Measurements from ENCODE around the gene AFF3. TPM values are rescaled to one million over a fixed set of nuclear protein-coding genes. Genes with fewer than 3 reads are reported as not detected.
"Not testable (repeated sequence)": the region's sequence is repeated elsewhere in the genome, so short reads cannot be mapped to it uniquely, and the experiment has no call there.

AFF3 gene
- total RNA-seq, 1 experiment from 2014 or later, result 1.6 TPM

- in situ Hi-C loops (cut with HindIII; ENCODE audit: low pct_unique_long_range_greater_than_20kb, low sequenced_read_pairs); DNase-seq (ENCODE audit: low read depth): not testable (repeated sequence)
Observed at GRCh38 chr2:100151832-100152231, 9.4 kb upstream of the AFF3 start.

DNA sequence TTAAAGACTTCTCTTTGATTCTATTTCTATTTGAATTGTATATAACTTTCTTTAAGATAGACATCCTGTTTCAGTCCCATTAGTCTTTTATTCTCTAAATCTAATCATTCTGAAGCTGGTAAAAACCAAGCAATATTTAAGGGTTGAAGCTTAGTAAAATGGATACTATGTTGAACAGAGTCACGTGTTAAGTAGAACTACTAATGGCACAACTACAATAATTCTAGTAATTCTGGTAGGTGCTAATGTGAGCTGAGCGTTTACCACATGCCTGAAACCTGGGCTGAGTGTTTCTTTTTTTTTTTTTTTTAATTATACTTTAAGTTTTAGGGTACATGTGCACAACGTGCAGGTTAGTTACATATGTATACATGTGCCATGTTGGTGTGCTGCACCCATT lies 8.9 kb upstream of the AFF3 start:
- in situ Hi-C loops (cut with HindIII; ENCODE audit: low pct_unique_long_range_greater_than_20kb, low sequenced_read_pairs), result no loop called here
- DNase-seq (ENCODE audit: low read depth), result no peak

DNA sequence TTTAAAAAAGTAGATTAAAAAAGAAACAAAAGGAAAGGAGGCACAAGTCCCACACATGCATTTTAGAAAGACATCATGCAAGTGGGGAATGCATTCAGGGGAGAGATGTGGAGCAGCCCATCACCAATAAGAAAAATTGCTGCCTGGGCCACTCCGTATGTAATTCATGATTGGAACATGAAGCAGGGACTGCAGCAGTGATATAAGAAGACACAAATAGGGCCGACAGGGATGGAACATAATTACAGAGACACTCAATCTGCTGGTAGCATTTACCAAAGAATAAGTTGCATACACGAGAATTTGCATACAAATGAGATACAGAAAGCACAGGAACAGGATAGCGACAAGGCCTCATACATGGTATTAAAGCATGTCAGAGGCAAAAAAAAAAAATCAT lies 6.5 kb upstream of the AFF3 start:
- in situ Hi-C loops (cut with HindIII; ENCODE audit: low pct_unique_long_range_greater_than_20kb, low sequenced_read_pairs), result no loop called here
- no peak for DNase-seq (ENCODE audit: low read depth)

GRCh38 chr2:100146657-100146960 lies 4.2 kb upstream of the AFF3 start:
- DNase-seq (ENCODE audit: low read depth), result no peak
- in situ Hi-C loops (cut with HindIII; ENCODE audit: low pct_unique_long_range_greater_than_20kb, low sequenced_read_pairs), result no loop called here

DNA sequence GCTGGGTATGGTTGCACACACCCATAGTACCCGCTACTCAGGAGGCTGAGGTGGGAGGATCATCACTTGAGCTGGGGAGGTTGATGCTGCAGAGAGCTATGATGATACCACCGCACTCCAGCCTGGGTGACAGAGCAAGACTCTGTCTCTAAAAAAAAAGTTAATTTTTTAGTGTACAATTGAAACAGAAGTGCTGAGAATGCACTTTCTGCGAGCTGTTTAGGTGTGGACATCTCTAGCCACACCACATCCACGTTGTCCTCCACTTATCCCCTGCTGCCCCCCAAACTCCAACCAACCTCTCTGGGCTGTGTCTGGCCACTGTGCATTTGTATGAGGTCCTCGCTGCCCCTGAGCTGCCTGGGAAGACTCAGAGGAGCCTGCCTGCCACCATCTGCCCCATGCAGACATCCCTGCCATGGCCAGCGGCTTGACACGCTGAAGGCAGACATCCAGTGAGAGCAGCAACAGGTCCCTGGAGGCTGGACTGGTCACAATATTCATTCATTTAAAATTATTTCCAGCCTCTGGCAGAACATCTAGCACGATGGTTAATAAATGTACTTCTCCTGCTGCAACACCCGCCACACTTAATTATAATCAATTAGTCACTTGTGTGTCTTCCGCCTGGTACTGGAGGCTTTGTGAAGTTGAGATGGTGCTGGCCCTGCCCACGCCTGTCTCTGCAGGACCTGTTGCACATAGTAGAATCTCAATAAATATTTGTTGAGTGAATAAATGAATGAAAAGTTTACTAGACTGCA lies 3.7 kb upstream of the AFF3 start:
- in situ Hi-C loops (cut with HindIII; ENCODE audit: low pct_unique_long_range_greater_than_20kb, low sequenced_read_pairs), result no loop called here
- no peak for DNase-seq (ENCODE audit: low read depth)

- no peak for DNase-seq (ENCODE audit: low read depth)
- in situ Hi-C loops (cut with HindIII; ENCODE audit: low pct_unique_long_range_greater_than_20kb, low sequenced_read_pairs), result no loop called here
Observed at GRCh38 chr2:100143286-100143685, 896 bp upstream of the AFF3 start.

DNA sequence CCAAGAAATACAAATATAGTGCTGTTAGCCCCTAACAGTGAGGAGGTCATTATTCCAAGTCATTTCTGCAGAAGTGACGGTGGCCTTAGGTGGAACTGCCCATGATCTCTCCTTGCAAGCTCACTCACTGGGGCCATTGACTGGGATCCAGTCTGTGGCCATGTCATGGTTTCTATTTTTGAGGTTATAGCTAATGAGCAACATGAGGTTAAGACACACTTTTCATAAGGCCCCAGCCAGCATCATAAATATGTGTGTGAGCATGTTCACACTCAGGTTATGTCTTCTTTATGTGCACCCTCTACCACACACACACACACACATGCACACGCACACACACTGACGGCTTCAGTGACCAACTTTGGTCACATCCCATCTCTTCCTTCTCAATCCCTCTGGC lies 484 bp downstream of the AFF3 start:
- no peak for DNase-seq (ENCODE audit: low read depth)
- in situ Hi-C loops (cut with HindIII; ENCODE audit: low pct_unique_long_range_greater_than_20kb, low sequenced_read_pairs), result no loop called here

GRCh38 chr2:100140582-100140981 lies 1.8 kb downstream of the AFF3 start:
- in situ Hi-C loops (cut with HindIII; ENCODE audit: low pct_unique_long_range_greater_than_20kb, low sequenced_read_pairs), result no loop called here
- no peak for DNase-seq (ENCODE audit: low read depth)

DNA sequence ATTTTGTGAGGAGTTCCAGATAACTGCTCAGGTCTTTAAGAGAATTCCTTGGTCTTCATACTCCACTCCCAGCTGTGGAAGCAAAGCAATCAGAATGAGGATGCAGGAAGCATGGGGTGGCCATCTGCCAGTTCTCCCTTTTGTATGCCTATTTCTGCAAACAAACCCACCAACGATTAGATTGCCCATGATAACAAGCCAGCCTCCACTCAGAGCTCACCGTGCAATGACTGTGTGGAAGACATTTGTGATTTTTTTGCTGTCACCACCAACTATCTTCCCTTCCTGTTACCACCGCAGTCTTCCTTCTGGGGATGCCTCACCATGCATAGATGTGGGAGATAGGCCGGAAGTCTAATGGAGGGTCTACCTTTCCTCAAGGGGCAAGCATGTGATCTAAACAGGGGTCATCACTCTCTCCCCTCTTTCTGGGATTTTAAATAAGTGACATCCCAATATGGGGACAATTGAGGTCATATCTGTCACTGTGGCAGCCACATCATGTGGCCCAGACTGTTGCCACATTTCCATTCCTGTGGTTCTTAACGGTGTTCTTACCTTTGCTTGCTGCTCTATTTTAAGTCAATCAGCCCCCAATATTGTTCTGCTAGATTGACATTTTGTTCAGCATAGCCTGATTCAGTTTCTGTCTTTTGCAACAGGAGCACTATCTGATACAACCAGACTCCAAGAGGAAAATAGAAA lies 4.4 kb downstream of the AFF3 start:
- in situ Hi-C loops (cut with HindIII; ENCODE audit: low pct_unique_long_range_greater_than_20kb, low sequenced_read_pairs), result no loop called here
- no peak for DNase-seq (ENCODE audit: low read depth)

DNA sequence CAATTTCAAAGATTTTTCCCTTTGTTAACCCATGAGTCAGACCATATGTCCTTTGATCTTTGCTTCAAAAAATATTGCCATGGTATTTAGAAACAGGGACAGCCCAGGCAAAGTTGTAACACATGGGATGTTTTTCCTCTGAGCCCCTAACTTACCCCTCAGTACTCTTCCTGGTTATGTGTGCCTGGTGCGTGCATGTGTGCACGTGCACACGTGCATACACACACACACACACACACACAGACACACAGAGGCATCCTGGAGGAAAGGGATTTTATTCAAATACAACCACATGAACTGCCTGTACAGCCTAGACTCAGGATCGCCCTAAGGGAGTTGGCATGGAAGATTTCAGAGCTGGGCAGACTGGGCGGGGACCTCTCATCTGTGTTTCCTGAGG lies 5.1 kb downstream of the AFF3 start:
- in situ Hi-C loops (cut with HindIII; ENCODE audit: low pct_unique_long_range_greater_than_20kb, low sequenced_read_pairs), result no loop called here
- DNase-seq (ENCODE audit: low read depth), result no peak

- no peak for DNase-seq (ENCODE audit: low read depth)
- in situ Hi-C loops (cut with HindIII; ENCODE audit: low pct_unique_long_range_greater_than_20kb, low sequenced_read_pairs), result no loop called here
Observed at GRCh38 chr2:100136310-100136709, 6.1 kb downstream of the AFF3 start.

- no peak for DNase-seq (ENCODE audit: low read depth)
- in situ Hi-C loops (cut with HindIII; ENCODE audit: low pct_unique_long_range_greater_than_20kb, low sequenced_read_pairs), result no loop called here
Observed at GRCh38 chr2:100135415-100135814, 7.0 kb downstream of the AFF3 start.

DNA sequence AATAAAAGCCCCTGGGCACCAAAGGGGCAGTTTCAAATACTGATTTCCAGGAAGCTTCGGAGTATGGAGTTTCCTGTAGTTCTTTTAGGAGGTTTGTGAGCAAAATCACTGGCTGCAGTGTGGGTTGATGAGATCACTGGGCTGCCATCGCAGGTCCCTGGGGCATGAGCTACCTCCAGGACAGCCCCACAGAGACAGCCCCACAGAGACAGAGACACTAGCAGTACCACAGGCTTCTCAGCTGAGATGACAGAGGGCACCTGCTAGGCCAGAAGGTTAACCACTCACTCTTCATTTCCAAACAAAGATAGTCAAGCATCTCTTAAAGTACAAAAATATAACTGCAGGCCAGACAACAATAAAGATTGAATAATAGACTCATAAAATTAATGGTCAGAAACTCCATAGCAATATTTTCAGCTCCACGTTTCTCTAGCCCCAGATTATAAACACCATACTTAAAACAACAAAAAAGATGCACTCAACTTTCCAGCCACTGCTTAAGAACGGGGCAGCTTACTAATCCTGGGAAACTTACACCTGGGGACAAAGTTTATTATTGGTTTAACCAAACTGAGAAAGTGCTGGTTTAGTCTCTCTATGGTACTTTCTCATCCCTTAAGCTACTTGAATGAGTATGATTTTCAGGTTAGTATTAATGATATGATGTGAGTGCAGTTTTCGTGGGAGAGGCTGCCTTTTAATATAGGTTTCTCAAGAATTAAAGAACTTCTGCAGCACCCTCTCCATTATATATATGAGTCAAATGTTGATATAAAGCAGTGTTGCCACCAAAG lies 11.6 kb downstream of the AFF3 start:
- in situ Hi-C loops (cut with HindIII; ENCODE audit: low pct_unique_long_range_greater_than_20kb, low sequenced_read_pairs), result no loop called here
- no peak for DNase-seq (ENCODE audit: low read depth)

DNA sequence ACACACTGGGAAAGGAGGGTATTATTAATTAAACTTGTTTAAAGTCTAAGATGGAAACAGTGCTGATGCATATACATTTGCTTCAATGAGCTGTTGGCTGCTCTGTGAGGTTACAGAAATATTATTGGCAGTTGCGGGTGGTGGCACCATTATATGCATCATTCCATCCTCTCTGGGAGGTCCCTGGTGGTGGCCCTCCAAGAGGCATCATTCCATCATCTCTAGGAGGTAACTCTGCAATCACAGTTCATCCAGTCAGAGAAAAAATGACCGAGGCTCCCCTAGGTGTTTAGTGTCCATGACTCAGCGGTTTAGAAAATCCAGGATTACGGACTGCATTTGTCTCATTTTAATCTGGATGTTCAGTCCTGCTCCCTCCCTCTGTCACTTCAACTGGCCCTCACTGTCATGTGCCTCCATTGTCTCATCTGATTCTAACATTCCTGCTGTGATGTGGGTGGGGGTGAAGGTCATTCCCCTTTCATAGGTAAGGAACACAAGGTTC lies 15.4 kb downstream of the AFF3 start:
- in situ Hi-C loops (cut with HindIII; ENCODE audit: low pct_unique_long_range_greater_than_20kb, low sequenced_read_pairs), result no loop called here
- no peak for DNase-seq (ENCODE audit: low read depth)

DNA sequence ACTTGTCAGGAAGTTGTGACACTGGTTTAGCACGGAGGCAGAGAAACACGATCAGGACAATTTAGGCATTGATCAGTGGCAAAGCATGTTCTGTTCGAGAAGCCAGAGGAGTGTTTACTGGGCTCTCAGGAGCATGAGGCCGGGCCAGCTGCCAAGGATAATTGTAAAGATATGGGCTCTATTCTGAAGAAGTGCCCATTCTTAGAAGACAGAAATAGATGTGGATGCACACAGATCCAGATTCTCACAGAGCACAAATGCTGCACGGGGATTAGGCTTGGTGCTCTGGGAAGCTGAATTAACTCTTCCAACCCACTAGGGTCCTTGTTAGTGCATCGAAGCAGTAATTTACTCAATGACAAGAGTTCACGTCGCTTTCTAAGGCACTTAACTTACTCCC lies 16.2 kb downstream of the AFF3 start:
- in situ Hi-C loops (cut with HindIII; ENCODE audit: low pct_unique_long_range_greater_than_20kb, low sequenced_read_pairs), result no loop called here
- DNase-seq (ENCODE audit: low read depth), result no peak

DNA sequence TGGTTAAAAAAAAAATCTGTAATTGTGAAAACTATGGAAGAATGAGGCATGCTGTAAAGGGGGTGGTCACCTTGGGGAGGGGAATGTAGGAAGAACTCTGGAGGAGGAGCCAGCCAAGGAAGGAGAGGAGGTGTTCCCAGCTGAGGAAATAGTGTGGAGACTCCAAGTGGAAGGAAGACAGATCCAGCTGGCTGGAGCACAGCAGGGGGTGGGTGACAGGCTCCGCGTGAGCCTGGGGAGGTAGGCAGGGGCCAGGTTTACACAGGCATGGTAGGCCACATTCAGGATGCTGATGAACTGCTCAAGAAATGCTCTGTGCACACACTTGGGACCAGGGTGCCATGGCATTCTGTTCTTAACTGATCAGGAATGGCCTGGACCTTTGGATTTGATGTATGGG lies 16.8 kb downstream of the AFF3 start:
- DNase-seq (ENCODE audit: low read depth), result no peak
- in situ Hi-C loops (cut with HindIII; ENCODE audit: low pct_unique_long_range_greater_than_20kb, low sequenced_read_pairs), result no loop called here

- DNase-seq (ENCODE audit: low read depth), result no peak
- in situ Hi-C loops (cut with HindIII; ENCODE audit: low pct_unique_long_range_greater_than_20kb, low sequenced_read_pairs), result no loop called here
Observed at GRCh38 chr2:100124761-100125160, 17.6 kb downstream of the AFF3 start.

- no peak for DNase-seq (ENCODE audit: low read depth)
- in situ Hi-C loops (cut with HindIII; ENCODE audit: low pct_unique_long_range_greater_than_20kb, low sequenced_read_pairs), result no loop called here
Observed at GRCh38 chr2:100121124-100121718, 21.2 kb downstream of the AFF3 start.

DNA sequence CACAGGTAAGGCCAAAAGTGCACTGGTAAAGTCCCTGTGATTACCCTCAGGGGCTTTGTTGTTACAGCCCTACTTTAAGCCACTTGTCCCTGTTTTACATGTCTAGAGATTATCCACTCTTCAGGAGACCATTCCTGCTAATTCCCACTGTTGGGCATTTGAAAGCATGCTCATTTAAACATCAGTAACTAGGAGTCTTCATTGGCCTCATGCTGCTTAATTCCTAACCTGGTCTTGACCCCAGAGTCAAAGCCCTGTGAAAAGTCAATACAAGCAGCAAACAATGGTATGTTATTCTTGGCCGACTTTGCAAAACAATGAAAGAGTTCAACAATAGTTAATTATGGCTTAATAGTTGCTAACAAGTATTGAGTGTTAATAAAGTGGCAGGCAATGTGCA lies 23.2 kb downstream of the AFF3 start:
- DNase-seq (ENCODE audit: low read depth), result no peak
- in situ Hi-C loops (cut with HindIII; ENCODE audit: low pct_unique_long_range_greater_than_20kb, low sequenced_read_pairs), result no loop called here
